ENCODE measurements around the gene VBP1.

- TF ChIP-seq CTCF (tag by site-specific recombination; IDR thresholded peaks at IDR 0.05), result no peak
- no peak for TF ChIP-seq ZNF274 (IDR thresholded peaks at IDR 0.05; ENCODE audit: low read length)
- TF ChIP-seq ZNF274 (tag by site-specific recombination; IDR thresholded peaks at IDR 0.05; ENCODE audit: borderline replicate concordance), result no peak
- no peak for TF ChIP-seq ZNF837 (tag by site-specific recombination; IDR thresholded peaks at IDR 0.05)
Observed at GRCh38 chrX:155225774-155226173, 9.5 kb downstream of the VBP1 start.
